Liver (tissue), 9 donors: ENCODE data around the gene TMEM161A. TPM values are rescaled to one million over a fixed set of nuclear protein-coding genes. Genes with fewer than 3 reads are reported as not detected.

Experiments used
- DNase-seq: peaks from one replicate; pipeline ENCODE4 v3.0.0-alpha.2; 2017; ENCODE audit warnings: low spot score
- H3K27ac ChIP-seq, 2 donors: one replicate each; pipeline ENCODE4 v1.7.0; 2013; ENCODE audit warnings: inconsistent platforms in 2 of 2, low read length in 2 of 2, control low read depth in 1 of 2, low read depth in 1 of 2, mild to moderate bottlenecking in 1 of 2
- H3K27me3 ChIP-seq, 4 donors: one replicate each; pipeline versions ENCODE4 v1.6.1 to v1.7.0; 2013; ENCODE audit warnings: low read length in 3 of 4, inconsistent platforms in 1 of 4, mild to moderate bottlenecking in 1 of 4, moderate library complexity in 1 of 4; ENCODE audit not compliant: control insufficient read depth in 4 of 4, insufficient read depth in 4 of 4
- H3K36me3 ChIP-seq, 4 donors: one replicate each; pipeline versions ENCODE4 v1.6.1 to v1.7.0; 2013; ENCODE audit warnings: low read length in 3 of 4, mild to moderate bottlenecking in 3 of 4, low read depth in 1 of 4, moderate library complexity in 1 of 4; ENCODE audit not compliant: control insufficient read depth in 4 of 4, insufficient read depth in 3 of 4
- H3K4me1 ChIP-seq, 4 donors: one replicate each; pipeline versions ENCODE4 v1.6.1 to v1.7.0; 2013; ENCODE audit warnings: low read length in 3 of 4, mild to moderate bottlenecking in 3 of 4, moderate library complexity in 1 of 4; ENCODE audit not compliant: control insufficient read depth in 4 of 4, insufficient read depth in 4 of 4
- H3K4me3 ChIP-seq, 3 donors: one replicate each; pipeline versions ENCODE4 v1.6.1 to v1.7.0; 2013; ENCODE audit warnings: low read length in 3 of 3, control low read depth in 1 of 3, low read depth in 1 of 3, mild to moderate bottlenecking in 1 of 3
- H3K9ac ChIP-seq, 2 donors: one replicate each; pipeline ENCODE4 v1.7.0; 2013; ENCODE audit warnings: low read length in 2 of 2, mild to moderate bottlenecking in 2 of 2, moderate library complexity in 2 of 2, control low read depth in 1 of 2, low read depth in 1 of 2
- H3K9me3 ChIP-seq, 4 donors: one replicate each; pipeline versions ENCODE4 v1.6.1 to v1.7.0; 2013; ENCODE audit warnings: low read length in 3 of 4; ENCODE audit not compliant: control insufficient read depth in 4 of 4
- EGR1 ChIP-seq, 2 donors: IDR thresholded peaks; 2 replicates each; pipeline ENCODE4 v1.6.1; 2016 to 2018; ENCODE audit warnings: antibody characterized with exemption in 2 of 2, low read depth in 2 of 2
- FOXA2 ChIP-seq: IDR thresholded peaks from 2 replicates; pipeline ENCODE4 v1.6.1; 2016; ENCODE audit warnings: antibody characterized with exemption
- HNF4G ChIP-seq: IDR thresholded peaks from 2 replicates; pipeline ENCODE4 v1.6.1; 2016; ENCODE audit warnings: antibody characterized with exemption
- NR2F2 ChIP-seq: IDR thresholded peaks from 2 replicates; pipeline ENCODE4 v1.6.1; 2016; ENCODE audit warnings: antibody characterized with exemption
- RAD21 ChIP-seq, 2 donors: IDR thresholded peaks; 2 replicates each; pipeline ENCODE4 v1.6.1; 2016; ENCODE audit warnings: antibody characterized with exemption in 2 of 2, mild to moderate bottlenecking in 2 of 2
- RXRA ChIP-seq, 2 donors: IDR thresholded peaks; 2 replicates each; pipeline ENCODE4 v1.6.1; 2017 to 2018; ENCODE audit warnings: antibody characterized with exemption in 2 of 2, mild to moderate bottlenecking in 1 of 2
- SP1 ChIP-seq: IDR thresholded peaks from 2 replicates; pipeline ENCODE4 v1.6.1; 2018; ENCODE audit warnings: antibody characterized with exemption, mild to moderate bottlenecking
- TAF1 ChIP-seq: conservative IDR thresholded peaks from 2 replicates; pipeline ENCODE4 v1.6.1; 2016; ENCODE audit warnings: antibody characterized with exemption, mild to moderate bottlenecking
- YY1 ChIP-seq: IDR thresholded peaks from 2 replicates; pipeline ENCODE4 v1.6.1; 2016; ENCODE audit warnings: antibody characterized with exemption, mild to moderate bottlenecking
- WGBS: extraction: QIAGEN DNeasy Blood & Tissue Kit; methylation state at CpG from one replicate; pipeline ENCODE4 v1.1.7; 2013; 5-methylcytosine and 5-hydroxymethylcytosine counted together
- polyA plus RNA-seq, 2 donors: library from polyadenylated mRNA; stranded (reverse) in 1 of 2; unstranded in 1 of 2; fragments of 200-250 nt in 1 of 2; fragments of >200 nt in 1 of 2; fragmentation: Nextera tagmentation in 1 of 2; extraction: Ambion mirVana in 1 of 2; gene quantifications; one replicate each; pipeline versions ENCODE4 v1.2.1 to v1.2.3, GENCODE V29; 2013 to 2015
- total RNA-seq, 2 donors: library from RNA; depleted of rRNA; stranded (reverse); fragments of >200 nt; gene quantifications; one replicate each; pipeline ENCODE4 v1.2.3, GENCODE V29; 2014
- TF ChIP-seq, protein P1 (sequence below): fragments of 150-350 bp; IDR thresholded peaks from 2 replicates; pipeline ENCODE4 v1.5.1; 2017; ENCODE audit warnings: improper control_type of control experiment, low read depth, low read length; ENCODE audit not compliant: missing input control
- TF ChIP-seq, protein P2 (sequence below): IDR thresholded peaks from 2 replicates; pipeline ENCODE4 v1.6.1; 2016; ENCODE audit warnings: antibody characterized with exemption, mild to moderate bottlenecking
- TF ChIP-seq, protein P3 (sequence below): IDR thresholded peaks from 2 replicates; pipeline ENCODE4 v1.6.1; 2016; ENCODE audit warnings: antibody characterized with exemption
- donor health status: healthy.
- donor health status: healthy.
- donor health status: healthy.
- donor health status: healthy.
- donor health status: healthy.

Gene TMEM161A
- total and polyA plus RNA-seq, 4 donors, result 13.1 to 27.1 (median 24.0) TPM

DNA sequence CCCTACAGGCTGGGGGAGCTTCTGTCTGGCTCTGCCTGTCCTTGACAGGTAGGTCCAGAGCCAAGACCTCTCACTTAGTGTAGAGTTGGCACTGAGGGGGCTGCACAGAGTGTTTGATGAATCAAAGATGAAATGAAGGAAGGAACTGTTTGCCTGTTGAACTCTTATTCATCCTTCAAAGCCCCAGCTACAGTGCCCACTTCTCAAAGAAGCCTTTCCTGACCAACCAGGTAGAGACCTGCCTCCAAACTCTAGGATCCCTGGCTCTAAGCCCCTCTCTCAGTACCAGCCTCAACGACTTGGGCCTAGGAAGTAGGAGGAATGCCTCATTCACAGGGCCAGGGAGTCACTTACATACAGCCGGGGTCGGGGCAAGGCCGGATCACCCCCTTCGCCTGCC lies 9.1 kb upstream of the TMEM161A start:
- no peak for TF ChIP-seq RXRA (IDR thresholded peaks at IDR 0.05)
- no peaks in the 10 kb centered on the region for H3K4me1 ChIP-seq
- H3K4me3 ChIP-seq, result no peak overlapping the region
- no peaks in the 10 kb centered on the region for H3K9me3 ChIP-seq
- no peaks in the 10 kb centered on the region for H3K27me3 ChIP-seq
- peaks cover 0 to 18% (median 5%) of the 10 kb centered on the region in 4 donors for H3K36me3 ChIP-seq
- H3K9ac ChIP-seq, result no peak overlapping the region
- no peak for DNase-seq
- 94% methylated on average over 5 of the region's 5 CpGs for WGBS
- H3K27ac ChIP-seq, result no peak overlapping the region

DNA sequence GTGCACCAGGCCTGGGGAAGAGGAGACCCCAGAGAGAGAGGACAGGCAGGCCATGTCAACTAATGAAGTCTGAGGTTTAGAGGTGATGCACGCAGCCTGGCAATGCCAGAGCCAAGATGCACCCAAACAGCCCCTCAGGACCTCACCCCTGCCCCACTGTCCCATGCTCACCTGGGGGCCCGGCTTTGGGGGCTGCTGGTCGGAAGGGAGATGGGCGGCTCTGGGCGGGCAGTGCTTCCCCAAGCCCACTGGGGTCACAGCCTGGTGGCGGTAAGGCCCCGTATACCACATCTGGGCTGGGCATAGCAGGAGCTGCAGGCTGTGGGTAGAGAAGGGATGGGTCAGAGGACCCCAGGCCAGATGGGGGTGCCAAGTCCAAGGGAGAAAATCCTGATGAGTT lies 8.6 kb upstream of the TMEM161A start:
- Histone ChIP-seq H3K36me3 (peaks cover 0 to 18% (median 5%) of the 10 kb centered on the region in 4 donors), H3K9ac (no peak overlapping the region), H3K4me1 (no peaks in the 10 kb centered on the region), H3K27ac (no peak overlapping the region), H3K27me3 (no peaks in the 10 kb centered on the region), H3K9me3 (no peaks in the 10 kb centered on the region), H3K4me3 (no peak overlapping the region)
- WGBS, result 97% methylated on average over 7 of the region's 7 CpGs
- no peak for DNase-seq
- TF ChIP-seq TAF1 (no peak), RXRA (IDR thresholded peaks at IDR 0.05) (no peak)
- TF ChIP-seq, protein P1, sequence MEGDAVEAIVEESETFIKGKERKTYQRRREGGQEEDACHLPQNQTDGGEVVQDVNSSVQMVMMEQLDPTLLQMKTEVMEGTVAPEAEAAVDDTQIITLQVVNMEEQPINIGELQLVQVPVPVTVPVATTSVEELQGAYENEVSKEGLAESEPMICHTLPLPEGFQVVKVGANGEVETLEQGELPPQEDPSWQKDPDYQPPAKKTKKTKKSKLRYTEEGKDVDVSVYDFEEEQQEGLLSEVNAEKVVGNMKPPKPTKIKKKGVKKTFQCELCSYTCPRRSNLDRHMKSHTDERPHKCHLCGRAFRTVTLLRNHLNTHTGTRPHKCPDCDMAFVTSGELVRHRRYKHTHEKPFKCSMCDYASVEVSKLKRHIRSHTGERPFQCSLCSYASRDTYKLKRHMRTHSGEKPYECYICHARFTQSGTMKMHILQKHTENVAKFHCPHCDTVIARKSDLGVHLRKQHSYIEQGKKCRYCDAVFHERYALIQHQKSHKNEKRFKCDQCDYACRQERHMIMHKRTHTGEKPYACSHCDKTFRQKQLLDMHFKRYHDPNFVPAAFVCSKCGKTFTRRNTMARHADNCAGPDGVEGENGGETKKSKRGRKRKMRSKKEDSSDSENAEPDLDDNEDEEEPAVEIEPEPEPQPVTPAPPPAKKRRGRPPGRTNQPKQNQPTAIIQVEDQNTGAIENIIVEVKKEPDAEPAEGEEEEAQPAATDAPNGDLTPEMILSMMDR, result no peak

DNA sequence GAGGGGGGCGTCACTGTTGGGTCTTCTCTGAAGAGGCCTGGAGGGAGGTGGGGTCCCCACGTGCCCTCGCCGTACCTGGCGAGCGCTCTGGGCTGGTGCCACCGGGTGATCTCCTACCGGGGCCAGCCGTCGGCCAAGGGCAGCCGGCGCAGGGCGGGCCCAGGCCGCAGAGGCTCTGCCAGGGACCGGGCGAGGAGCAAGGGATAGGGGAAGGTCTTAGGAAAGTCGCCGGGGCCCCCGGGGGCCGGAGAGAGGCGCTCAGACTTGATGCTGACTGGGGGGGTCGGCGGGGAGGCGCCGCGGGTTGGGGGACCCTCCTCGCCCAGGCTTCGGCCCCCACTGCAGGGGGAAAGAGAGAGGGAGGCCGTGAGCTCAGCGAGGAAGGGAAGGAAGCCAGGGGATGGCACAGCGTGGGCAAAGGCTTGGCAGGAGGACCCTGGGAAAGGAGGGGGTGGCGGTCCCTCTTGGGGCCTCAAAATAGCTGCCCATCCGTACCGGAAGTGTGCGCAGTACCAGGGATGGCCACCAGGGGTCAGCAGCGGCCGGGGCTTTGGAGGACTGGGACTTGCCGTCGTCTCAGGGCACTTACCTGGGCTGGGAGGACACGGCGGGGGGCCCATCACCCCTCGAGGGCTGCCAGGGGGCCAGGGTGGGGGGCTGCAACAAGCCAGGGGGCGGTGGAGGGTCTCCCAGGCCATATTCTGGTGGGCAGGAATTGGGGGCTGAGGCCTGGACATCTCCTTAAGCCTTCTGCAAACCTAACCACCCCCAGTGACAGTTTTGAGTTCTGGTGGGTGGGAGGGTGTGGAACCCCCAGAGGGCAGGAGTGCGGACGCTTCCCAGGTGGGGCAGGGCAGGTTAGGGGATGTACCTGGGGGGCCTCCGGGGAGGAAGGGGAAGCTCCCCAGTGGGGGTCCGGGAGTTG lies 7.7 kb upstream of the TMEM161A start:
- DNase-seq, result peak; percentile 96
- no peaks in the 10 kb centered on the region for H3K4me1 ChIP-seq
- H3K4me3 ChIP-seq, result no peak overlapping the region
- TF ChIP-seq, protein P1, result peak; percentile 93
- TF ChIP-seq RAD21 (IDR thresholded peaks at IDR 0.05) (peak; percentile 80 to 91), SP1 (no peak)
- H3K27me3 ChIP-seq, result no peaks in the 10 kb centered on the region
- no peak overlapping the region for H3K9ac ChIP-seq
- 35% methylated on average over 47 of the region's 47 CpGs for WGBS
- H3K27ac ChIP-seq, result no peak overlapping the region
- H3K9me3 ChIP-seq, result no peaks in the 10 kb centered on the region
- H3K36me3 ChIP-seq, result peaks cover 0 to 18% (median 5%) of the 10 kb centered on the region in 4 donors

DNA sequence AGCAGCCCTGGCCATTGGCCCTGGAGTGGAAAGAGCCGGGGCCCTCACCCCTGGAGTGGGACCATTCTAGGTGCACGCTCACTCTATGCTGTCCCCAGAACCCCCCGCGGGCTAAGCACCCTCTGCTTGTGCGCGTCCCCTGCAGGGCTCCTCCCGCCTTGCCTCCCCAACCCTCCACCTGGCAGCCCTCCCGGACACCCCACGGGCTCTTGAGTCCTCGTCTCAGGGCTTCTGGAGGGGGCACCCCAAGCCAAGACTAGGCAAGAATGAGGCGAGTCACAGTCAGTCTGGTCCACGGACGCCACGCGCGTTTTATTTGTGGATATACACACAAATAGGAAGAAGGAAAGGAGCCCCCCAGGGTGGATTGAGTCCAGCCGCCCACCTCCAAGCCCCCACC lies 7.0 kb upstream of the TMEM161A start:
- DNase-seq, result no peak
- TF ChIP-seq RAD21 (IDR thresholded peaks at IDR 0.05) (no peak), TAF1 (no peak), RXRA (IDR thresholded peaks at IDR 0.05) (no peak), FOXA2 (no peak), HNF4G (no peak), EGR1 (IDR thresholded peaks at IDR 0.05; ENCODE audit: low read depth in 2 of 2) (no peak), YY1 (no peak), NR2F2 (no peak)
- TF ChIP-seq, protein P2, sequence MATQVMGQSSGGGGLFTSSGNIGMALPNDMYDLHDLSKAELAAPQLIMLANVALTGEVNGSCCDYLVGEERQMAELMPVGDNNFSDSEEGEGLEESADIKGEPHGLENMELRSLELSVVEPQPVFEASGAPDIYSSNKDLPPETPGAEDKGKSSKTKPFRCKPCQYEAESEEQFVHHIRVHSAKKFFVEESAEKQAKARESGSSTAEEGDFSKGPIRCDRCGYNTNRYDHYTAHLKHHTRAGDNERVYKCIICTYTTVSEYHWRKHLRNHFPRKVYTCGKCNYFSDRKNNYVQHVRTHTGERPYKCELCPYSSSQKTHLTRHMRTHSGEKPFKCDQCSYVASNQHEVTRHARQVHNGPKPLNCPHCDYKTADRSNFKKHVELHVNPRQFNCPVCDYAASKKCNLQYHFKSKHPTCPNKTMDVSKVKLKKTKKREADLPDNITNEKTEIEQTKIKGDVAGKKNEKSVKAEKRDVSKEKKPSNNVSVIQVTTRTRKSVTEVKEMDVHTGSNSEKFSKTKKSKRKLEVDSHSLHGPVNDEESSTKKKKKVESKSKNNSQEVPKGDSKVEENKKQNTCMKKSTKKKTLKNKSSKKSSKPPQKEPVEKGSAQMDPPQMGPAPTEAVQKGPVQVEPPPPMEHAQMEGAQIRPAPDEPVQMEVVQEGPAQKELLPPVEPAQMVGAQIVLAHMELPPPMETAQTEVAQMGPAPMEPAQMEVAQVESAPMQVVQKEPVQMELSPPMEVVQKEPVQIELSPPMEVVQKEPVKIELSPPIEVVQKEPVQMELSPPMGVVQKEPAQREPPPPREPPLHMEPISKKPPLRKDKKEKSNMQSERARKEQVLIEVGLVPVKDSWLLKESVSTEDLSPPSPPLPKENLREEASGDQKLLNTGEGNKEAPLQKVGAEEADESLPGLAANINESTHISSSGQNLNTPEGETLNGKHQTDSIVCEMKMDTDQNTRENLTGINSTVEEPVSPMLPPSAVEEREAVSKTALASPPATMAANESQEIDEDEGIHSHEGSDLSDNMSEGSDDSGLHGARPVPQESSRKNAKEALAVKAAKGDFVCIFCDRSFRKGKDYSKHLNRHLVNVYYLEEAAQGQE, result no peak
- TF ChIP-seq, protein P3, sequence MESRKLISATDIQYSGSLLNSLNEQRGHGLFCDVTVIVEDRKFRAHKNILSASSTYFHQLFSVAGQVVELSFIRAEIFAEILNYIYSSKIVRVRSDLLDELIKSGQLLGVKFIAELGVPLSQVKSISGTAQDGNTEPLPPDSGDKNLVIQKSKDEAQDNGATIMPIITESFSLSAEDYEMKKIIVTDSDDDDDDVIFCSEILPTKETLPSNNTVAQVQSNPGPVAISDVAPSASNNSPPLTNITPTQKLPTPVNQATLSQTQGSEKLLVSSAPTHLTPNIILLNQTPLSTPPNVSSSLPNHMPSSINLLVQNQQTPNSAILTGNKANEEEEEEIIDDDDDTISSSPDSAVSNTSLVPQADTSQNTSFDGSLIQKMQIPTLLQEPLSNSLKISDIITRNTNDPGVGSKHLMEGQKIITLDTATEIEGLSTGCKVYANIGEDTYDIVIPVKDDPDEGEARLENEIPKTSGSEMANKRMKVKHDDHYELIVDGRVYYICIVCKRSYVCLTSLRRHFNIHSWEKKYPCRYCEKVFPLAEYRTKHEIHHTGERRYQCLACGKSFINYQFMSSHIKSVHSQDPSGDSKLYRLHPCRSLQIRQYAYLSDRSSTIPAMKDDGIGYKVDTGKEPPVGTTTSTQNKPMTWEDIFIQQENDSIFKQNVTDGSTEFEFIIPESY, result no peak

More for the DNA sequence above, 7.0 kb upstream of the TMEM161A start:
- Histone ChIP-seq H3K9ac (no peak overlapping the region), H3K27ac (no peak overlapping the region), H3K27me3 (no peaks in the 10 kb centered on the region), H3K9me3 (no peaks in the 10 kb centered on the region), H3K4me1 (no peaks in the 10 kb centered on the region), H3K36me3 (peaks cover 0 to 18% (median 5%) of the 10 kb centered on the region in 4 donors), H3K4me3 (no peak overlapping the region)
- 88% methylated on average over 17 of the region's 17 CpGs for WGBS
